GM19397 (cell line): ENCODE measurements around the gene HOXB1.
A peak's percentile ranks its signal among the peaks of the same experiment; 100 is the strongest.

Source experiments
- ATAC-seq: cut with Tn5 transposase; IDR thresholded peaks from one replicate; pipeline ENCODE4 v1.9.1; 2021; ENCODE audit warnings: mild to moderate bottlenecking, moderate library complexity; ENCODE audit not compliant: unreplicated experiment

The HOXB1 gene

DNA sequence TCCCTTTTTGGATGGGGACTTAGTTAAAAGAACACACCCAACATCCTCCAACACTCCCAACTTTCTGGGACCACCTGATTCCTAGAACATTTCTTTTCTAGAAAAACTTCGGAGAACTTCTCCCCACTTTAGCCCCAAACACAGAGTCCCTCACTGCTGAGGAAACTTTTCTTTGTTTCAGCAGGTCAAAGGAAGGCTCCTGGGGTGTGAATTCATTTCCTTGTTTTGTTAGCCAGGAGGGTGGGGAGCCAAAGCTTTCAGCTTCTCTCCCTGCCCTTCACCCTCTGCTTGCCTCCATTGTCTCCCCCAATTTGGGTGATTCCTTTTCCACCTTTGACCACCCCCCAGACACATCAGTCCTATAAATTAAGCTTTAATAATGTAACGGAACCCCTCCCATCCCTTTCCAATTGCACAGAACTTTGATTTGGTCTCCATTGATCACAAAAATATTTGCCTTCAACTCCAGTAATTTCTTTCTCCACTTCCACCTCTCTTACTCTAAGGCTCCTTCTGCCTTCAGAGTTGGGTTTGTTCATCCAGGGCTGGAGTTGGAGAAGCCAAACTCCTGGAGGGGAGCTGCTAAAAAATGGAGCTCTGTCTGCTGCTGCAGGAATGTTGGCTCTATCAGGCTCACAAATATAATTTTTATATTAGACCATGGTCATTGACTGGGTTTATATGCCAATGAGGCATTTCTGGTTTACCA is 37.0 kb upstream of the HOXB1 start:
- no peak for ATAC-seq

DNA sequence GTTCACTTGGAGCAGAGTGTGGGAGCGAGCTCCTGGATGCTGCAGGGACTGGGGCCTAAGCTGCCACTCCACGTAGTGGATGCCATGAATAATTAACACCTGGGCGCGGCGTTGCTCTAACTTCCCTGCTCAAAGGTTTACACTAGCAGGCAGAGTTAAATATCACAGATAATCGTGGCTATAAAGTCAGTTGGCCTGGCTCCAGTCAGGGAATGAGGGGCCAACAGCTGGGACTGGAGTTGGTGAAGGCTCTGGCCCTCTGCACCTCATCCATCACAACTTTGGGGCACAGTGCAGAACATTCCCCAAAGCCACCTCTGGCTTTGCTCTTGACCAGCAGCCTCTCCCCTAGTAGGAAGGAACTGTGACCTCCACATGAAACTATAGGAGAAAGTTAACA is 36.4 kb upstream of the HOXB1 start:
- ATAC-seq: no peak

DNA sequence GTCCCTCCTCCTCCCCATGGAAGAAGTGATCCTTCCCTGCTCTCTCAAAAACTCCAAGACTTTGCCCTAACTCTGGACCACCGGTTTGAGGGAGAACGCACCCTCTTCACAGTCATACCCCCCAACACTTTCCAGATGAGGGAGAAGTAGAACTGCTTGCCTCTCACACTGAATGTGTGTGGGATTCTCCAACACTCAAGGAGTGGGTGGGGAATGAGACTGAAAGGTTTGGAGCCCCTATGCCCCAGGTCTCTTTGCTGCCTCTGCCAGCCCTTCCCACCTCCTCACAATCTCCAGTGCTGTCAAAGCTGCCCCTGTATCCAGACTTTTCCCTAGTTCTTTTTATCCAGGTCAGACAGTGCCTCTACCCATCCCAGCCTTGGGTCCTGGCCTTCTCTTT is 35.9 kb upstream of the HOXB1 start:
- no peak for ATAC-seq

DNA sequence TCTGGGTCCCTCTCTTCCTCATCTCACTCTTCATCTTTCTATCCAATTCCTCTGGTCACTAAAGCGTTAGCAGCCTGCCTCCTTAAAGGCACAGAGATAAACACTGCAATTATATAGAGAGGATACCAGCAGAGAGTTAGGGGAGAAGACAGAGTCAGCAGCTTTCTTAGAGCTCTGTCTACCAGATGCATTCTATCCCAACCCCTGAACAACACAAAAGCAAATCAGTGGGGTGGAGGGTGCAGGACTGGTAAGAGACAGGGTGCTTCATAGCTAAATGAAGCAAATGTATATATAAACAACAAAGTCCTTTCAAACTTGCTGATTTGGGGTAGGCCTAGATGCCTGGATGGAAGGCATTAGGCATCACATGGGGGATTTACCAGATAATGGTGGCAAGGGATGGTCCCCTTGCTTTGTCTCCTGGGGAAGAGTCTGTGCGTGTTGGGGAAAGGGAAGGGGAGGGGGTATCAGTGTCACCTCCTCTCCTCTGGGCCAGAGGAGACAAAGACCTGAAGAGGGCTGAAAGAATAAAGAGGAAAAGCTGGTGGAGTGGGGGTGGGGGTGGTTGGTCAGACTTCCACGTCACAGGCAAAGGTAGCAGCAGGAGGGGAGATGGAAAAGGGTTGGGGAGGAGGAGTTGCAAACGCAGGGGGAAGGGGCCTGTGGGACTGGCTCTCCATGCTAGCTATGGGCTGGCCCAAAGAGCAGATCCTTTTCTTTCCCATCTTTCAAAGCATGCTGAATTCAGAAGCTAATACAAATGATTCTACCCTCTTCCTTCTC is 35.3 kb upstream of the HOXB1 start:
- ATAC-seq: no peak

DNA sequence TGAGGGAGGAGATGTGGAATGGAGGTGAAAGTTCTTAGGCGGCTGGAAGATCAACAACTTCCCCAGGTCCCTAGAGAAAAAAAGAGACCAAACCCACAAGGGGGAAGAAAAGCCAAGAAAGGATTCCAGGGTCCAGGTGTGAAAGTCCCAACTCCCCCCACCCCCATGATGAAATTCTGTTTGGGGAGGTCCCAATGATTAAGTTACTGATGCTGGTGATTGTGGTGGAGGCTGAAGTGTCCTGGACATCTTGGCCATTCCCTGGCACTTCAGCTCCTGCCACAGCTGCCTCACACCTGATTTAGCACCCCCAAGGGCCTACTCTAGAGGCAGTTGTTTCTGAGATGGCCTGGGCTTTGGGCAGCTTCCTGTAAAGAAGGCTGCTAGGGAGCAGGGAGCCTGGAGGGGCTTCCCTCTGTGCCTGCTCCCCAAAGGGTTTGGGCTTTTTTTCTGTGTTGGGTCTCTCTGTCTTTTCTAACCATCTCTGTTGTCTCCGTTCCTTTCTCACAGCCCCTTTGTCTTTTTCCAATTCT is 34.3 kb upstream of the HOXB1 start:
- ATAC-seq: no peak

DNA sequence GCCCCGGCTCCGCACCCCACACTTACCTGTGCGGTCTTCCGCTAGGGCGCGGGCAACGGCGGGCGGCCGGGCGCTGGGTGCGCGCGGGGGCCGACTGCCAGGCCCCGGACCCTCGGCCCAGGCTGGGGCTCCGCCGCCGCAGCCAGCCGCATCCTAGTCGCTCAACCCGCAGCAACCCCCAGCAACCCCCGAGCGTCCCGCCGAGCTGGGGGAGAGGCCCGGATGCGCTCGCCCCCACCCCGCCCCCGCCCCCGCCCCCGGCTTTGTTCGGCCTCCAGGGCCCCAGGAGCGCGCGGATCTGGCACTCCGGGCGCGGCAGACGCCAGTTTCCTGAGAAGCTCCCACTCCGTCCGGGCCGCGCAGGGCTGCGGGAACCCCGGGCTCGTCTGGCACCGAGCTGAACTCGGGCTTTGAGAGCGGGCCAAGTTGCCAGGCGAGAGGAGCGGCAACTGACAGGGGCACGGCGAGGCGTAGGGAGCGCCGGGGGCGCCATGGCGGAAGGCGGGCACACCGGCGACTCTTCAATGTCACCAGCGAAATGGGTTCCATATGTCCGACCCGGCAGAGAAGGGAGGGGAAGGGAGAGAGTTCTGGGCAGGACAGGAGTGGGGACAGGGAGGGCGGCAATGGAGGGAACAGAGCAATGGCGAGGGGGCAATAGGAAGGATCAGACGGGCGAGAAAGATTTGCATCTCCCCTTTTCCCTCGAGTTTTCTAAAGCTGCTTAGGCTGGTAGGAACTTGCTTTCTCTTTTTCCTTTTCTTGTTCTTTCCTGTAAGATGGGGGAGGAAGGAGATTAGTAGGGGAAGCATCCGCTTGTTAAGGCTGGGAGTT is 33.6 kb upstream of the HOXB1 start:
- ATAC-seq: no peak

DNA sequence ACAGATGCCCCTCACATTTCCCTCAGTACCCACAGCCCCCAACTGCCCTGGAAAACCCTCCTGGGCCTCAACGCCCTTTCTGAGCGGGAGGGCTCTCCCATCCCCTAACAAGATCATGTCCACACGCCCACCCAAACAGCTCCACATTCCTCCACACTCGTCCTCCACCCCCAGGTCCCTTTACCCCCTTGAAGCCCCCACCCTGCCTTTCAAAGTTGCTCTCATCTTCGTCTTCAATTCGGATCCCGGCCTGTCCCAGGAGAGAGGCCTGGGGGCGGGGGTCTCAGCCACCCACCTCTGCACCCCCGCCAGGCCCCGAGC is 33.0 kb upstream of the HOXB1 start:
- ATAC-seq: no peak

DNA sequence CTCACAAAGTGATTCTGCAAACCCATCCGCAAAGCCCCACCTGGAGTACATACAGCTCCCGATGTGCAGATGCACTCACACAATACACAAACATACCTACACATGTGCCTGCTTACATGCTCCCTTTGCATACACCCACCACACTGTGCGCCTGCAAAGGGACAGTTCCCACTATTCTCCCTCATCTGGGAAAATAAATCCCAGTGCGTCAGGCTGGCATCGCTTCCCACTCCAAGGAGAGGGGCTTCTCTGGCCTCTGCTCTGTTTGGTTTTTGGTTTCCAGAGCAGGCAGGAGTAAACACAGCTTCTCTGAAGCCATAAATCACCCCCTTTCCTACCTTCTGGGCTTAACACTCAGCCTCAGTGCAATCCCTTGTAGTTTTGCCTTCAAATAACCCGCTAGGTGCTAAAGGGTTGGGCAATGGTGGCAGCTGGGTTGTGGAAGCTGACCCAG is 32.6 kb upstream of the HOXB1 start:
- no peak for ATAC-seq

DNA sequence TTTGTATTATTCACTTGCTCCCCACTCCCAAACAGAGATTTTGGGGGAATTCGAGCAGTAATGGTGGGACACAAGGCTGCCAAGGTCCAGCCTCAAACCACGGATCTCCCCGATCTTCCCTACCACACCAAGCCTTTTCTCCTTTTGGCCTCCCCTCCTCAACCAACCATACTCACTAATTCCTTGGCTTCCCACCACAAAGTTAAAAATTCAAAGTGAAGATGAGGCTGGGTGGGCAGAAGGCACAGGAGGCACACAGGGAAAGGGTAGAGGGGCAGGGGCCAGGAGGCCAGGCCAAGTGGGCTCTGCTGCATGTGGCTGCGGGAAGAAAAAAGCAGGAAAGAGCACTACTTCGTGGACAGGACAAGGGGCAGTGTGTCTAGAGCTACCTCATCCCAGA is 32.1 kb upstream of the HOXB1 start:
- ATAC-seq: no peak

DNA sequence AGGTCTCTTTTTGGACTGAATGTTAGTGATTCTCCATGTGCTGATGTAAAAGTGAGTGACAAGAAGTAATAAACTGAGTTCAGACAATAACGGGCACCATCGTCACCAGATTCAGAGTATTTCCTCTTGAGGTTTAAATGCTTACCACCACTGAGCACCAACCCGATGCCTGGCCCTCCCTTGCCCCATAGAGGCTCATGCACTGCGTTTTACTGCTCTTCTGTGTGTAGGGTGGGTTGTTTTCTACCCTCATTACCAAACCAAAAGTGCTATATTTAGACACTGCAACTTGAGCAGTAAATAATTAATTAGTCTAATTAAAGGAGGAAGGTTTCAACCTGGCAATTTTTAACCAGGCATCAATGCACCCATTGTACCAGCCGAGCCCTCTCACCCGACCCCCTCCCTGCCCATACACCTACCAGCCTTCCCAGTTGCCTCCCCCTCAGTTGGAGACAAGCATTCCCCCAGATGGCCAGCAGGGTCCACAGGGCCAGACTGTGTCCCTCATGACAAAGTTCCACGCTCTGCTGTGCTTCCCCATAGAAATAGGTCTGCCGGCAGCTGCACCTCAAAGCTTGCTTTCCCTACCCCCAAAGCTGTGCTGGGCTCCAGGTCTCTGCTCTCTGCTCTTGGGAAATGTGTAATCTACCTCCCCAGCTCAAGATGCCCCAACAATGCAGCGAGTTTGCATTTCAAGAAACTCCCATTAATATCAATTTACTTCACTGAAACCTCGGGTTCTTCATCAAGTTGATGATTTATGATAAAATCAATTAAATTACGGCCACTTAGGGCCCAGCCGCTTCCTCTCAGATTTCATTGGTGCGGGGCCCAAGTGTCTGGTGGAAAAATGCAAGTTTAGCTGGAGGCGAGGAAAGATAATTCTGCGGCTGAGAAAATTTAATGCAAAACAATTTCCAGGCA is 31.3 kb upstream of the HOXB1 start:
- ATAC-seq: peak; percentile 76

DNA sequence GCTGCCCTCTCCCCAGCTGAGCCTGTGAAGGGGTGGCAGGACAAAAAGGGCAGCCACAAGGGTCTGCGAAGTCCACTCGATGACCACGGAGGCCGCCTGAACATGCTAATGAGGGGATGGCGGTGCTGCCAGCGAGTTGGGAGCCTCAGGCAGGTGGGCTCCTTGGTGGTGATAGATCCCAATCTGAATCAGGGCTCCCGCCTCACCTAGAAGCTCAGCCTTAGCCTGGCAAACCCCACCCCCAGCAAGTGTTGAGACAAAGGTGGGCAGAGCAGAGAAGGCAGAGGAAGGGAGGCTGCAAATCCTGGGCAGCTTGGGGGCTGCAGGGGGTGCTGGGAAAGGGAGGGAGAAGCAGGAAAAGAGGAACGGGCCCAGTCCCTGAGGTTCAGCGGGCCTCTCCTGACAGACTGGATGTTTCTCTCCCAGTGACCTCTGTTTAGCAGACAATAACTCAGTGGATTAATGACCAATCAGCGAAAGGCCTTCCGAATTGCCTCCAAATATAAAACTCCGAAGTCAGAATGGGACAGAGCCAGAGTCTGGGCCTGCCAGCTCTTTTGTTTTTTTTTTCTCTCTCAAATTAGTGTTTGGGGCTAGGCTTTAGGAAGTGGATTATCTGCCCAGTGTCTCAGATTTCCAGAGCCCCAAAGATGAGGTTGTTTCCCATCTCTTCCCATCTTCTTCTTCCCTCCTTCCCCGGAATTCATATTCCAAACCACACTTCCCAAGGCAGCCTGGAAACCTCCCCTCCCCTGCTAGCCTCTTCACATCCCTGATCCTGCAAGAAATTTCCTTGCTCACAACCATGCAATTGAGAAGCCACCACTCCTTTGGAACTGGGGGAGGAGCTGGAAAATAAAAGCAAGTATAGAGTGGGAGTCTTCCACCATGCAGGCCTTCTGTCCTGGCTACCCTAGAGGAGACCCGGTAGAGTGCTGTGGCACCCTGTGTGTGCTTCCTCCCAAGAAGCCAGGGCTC is 29.3 kb upstream of the HOXB1 start:
- no peak for ATAC-seq

DNA sequence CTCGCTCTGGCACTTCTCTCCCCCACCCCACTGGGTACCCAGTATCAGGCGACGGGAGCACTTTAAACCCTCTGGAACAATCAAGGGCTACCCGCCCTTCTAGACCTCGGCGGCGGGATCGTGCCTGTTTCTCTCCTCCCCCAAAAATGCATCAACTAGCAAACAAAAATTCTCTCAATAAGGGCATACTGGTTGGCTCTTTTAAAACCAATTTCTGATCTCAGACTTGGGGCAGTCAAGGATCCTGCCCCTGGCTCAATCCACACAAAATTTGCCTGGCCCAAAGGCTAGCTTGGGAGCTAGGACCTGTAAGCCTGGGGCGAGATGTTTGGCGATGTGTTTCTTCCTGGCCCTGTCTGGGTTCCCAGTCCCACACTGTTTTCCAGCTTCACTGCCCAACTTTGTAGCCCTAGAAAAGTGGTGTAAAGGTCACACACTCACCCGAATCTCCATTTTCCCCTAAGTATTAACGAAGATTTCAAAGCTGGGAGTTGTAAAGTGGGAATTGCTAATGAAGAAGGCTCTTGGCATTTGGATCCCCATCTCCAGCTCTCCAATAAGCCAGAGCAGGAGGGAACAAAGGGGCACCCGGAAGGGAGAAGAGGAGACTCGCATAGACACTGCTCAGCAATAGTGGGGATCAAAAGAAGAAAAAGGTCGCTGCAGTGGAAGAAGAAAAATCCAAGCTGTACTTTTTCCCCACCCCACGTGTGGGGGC is 28.5 kb upstream of the HOXB1 start:
- ATAC-seq: no peak

DNA sequence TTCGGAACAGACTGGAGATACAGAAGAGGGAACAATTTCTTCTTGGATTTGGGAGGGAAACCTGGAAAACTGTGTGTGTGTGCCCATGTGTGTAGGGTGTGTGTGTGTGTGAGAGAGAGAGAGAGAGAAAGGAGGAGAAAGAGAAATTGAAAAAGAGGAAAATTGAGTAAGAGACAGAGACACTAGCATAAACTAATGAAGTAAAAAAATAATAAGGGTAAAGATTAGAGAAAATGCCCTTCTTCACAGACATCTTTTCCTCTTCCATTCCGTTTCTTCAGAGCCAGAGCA is 28.0 kb upstream of the HOXB1 start:
- ATAC-seq: no peak

DNA sequence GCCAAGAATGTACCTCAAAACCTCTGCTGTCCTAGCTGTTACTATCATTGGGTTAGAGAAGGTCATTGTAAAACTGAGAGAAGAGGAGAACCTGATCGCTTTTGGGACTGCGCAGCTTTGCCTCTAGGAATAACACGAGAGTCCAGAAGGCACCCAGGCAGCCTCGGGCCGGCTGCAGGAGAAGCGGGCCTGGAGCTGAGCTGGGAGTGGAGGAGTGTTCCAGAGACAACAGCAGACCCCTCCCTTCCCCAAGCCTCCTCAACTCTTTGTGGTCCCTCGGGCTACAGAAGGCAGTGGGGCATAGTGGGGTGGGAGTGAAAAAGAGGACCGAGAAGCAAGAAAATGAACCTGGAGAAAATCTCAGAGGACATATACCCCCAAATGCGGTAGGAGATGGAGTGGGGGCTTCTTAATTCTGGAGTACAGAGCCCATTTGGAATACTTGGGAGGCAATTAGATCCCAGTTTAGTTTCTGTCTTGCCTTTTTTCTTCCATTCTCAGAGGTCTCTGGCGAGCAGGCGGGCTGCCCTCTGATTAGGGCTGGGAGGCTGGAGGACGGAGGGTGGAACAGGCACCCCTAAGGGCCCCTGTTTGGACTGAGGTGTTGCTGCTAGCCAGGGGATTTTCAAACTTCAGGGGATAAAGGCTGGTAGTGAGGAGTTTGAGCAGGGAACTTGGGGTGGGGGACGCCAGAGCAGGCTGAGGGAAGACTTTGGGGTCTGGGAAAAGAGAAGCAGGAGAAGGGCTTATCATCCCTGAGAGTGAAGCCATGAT is 27.4 kb upstream of the HOXB1 start:
- ATAC-seq: no peak

DNA sequence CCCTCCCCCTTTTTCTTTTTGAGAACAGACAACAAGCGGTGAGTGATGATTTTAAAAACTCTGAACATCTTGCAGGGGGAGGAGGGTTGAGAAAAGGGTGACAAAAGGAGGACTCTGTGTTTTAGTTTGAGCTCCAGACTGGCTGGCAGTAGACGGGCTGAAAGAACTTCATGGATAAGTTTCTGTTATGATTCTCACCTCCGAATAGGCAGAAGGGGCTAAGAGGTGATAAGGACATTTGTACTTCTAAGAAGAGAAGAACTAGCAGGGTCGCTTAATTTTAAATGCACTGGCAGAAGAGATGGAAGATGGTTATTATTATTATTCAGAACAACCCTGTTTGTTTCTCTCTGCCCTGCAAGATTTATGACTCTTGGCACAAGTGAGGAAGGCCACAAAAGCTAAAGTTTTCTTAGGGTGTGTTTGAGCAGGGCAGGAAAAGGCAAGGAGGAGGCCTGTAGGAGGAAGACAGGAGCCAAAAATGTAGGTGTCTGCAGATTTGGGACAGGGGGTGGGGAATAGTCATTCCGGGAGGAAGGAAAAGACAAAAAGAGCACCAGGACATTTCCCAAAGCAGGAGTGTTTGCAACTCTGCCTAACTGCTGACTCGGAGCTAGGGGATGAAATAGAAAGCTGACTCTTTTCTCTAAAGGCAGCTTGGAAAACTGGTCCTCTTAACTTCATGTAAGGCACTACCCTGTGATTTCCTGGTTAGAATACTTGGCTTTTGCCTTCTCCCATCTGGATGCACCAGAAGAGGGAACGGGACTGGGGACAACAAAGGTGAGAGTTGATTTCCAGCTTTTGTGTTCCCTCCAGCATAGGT is 26.0 kb upstream of the HOXB1 start:
- ATAC-seq: no peak

DNA sequence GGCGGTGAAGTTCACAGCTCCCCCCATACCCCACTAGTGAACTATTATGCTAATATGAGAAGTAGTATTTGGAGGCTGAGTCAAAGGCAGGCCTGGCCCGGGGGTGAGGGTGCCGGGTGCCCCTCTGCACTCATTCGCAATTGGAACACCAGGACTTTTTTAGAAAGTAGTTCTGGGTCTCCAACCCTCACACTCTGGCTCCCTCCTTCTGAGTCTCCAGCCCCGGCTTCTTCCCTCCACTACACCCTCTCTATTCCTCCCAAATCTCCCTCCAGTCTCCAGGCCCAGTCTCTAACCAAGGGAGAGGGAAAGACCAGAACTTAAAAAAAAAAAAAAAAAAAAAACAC is 25.4 kb upstream of the HOXB1 start:
- ATAC-seq: no peak
